HUDEP-2 (cell line): ENCODE results near the gene KCNC4.

Experiments used
- DNase-seq, 76 experiments: peaks; one replicate each; lab custom pipeline; 2025; ENCODE audit not compliant: unreplicated experiment in 76 of 76; lab: John Stamatoyannopoulos, UW

The KCNC4 gene

DNA sequence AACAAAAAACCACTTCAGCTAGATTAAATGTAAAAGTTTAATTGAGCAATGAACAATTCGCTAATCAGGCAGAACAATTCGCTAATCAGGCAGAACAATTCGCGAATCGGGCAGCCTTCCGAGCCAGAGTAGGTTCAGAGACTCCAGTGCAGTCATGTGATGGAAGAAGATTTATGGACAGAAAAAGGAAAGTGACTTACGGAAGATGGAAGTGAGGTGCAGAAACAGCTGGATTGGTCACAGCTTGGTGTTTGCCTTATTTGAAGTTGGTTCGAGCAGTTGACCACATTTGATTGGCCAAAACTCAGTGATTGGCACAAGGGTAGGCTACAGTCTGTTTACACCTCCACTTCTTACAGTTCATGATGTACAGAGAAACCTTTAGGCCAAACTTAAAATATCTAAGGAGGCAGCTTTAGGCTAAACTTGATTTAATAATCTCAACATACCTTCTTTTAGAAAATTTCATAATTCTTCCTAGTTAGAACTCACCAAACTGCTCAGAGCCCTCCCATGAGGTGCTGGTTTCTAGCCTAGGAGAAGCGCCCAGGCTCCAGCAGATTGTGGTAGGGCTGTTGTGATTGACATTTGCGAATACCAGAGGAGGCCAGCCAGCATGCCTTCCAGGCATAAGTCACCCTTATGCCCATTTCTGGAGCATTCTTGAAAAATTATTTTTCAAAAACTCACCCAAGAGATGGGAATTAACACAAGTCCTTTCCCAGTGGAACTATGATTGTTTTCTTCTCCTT lies 22.8 kb upstream of the KCNC4 start:
- no peak for DNase-seq

DNA sequence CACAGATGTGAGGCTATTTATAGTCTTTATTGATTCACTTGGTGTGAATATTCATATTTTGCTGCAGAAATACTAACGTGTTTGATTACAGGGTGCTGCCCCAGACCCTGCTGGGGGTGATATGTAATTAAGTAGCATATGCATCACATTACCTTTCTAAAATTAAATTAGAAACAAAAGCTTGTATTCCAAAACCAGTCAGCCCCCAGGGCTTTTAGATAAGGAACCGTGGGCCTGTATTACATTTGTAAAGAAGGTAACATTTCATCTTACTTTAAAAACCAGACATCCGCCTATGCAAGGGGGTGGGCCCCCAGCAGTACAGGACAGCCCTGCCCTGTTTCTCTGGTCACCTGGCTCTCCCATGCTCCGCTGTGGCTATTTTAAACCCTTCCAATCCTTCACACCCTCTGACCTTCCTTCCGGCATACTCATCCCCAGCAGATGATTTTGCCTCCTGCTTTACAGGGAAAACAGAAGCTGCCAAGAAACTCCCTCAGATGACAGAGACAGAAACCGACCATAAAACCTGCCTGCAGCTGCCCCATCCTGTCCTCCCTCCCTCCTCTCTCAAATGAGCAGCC lies 22.0 kb upstream of the KCNC4 start:
- DNase-seq = no peak

DNA sequence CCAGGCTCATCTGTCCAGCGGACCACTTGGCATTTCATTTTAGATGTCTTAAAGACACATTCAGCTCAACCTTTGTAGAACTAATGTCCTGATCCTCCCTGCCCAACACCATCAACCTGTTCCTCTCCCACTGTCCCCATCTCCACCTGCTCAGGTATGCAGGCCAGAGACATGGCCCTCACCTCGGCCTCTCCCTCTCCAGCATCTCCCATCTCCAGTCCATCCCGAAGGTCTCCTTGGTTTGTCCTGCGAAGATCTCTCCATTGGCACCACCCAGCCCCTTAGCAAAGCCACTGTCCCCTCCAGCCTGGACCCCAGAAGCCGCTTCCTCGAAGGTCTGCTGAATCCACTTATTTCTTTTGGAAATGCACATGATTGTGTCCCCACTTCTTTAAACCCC lies 20.9 kb upstream of the KCNC4 start:
- DNase-seq = no peak

DNA sequence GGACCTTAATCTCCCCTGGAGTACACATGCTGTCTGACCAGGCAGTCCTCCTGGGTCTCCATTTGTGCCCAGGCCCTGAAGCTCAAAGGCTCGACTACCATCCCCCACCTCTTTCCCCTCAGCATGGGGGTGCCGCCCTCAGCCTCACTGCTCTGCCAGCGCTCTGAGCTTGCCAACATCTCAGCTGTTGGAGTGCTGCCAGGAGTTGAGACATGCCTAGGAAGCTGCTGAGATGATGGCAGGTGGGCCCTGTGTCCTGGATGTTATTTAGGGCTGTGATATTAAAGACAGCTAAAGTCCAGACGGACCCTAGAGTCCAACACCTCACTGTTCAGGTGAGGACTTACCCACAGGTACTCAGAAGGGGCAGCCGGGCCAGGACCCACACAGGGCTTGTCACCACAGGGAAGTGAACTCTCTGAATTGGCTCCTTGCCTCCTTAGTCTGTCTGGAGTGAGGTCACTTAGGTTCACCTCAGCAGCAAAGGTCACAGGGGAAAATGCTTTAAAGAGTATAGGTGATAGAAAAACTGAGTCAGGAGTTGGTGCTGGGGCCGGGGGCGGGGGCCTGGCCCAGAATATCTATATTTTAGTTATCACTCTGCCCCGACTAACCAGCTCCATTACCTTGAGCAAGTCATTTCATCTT lies 19.7 kb upstream of the KCNC4 start:
- DNase-seq = peak in 61 of 76 experiments; percentile 5 to 73 (median 42)

DNA sequence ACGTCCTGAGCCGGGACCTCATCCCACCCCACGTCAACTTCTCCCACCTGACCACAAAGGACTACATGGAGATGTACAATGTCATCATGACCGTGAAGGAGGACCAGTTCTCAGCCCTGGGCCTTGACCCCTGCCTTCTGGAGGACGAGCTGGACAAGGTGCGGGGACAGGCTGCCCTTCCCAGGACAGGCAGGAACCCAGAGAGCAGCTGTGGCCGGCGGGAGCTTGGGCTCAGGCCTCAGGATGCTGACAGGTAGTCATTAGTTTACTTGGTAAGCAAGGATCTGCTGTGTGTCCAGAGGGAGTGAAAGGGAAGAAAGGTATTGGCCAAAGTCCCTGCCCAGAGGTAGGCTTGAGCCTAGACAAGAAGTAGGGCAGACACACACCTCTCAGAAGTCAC lies 17.6 kb upstream of the KCNC4 start:
- no peak for DNase-seq

DNA sequence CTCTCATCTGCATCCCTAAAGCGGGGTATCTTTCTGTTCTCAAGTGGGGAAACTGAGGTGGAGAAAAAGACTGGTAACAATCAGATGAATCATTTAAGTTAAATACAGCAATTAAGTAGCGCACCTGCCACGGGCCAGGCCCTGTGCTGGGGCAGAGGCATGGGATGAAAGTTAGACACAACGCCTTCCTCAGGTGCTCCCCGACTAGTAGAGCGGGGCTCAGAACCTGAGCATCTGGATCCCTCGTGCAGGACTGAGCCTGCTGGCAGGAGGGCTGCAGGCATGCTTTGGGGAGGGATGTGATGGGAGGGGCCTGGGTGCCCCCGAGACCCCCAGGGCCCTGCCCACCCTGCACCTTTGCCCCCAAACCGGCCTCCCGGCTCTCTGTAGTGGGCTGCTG lies 14.9 kb upstream of the KCNC4 start:
- no peak for DNase-seq

DNA sequence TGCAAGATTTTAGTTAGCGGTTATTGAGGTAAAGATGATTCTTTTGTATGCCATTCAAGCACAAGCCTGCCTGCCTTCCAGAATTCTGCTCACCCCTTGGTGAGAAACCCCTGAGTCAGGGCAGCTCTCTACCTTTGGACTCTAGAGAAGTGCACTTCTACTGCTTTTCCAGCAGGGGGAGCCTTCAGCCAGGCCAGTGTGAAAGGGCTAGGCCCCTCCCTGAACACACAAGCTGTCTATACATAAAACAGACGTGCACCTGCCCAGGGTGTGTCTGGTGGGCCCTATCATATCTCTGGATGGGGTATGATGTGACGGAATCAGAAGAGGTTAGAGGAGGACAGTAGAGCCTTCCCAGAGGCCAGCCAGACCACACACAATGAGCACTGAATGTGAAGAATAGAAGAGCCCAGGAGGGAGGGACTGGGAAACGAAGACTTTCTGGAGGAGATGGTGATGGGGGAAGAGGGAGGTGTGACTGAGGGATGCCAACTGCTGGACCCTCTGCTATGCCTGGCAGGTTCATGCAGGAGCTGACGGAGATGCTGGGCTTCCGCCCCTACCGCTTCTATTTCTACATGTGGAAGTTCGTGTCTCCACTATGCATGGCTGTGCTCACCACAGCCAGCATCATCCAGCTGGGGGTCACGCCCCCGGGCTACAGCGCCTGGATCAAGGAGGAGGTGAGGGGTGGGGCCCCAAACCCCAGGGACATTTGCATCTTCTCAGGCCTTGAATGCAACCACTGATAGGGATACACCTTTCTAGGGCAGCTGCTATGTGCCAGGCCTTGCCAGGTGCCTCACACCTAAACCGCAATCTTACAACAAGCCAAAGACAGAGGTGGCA lies 13.0 kb upstream of the KCNC4 start:
- DNase-seq = peak in 40 of 76 experiments; percentile 4 to 57 (median 20)

DNA sequence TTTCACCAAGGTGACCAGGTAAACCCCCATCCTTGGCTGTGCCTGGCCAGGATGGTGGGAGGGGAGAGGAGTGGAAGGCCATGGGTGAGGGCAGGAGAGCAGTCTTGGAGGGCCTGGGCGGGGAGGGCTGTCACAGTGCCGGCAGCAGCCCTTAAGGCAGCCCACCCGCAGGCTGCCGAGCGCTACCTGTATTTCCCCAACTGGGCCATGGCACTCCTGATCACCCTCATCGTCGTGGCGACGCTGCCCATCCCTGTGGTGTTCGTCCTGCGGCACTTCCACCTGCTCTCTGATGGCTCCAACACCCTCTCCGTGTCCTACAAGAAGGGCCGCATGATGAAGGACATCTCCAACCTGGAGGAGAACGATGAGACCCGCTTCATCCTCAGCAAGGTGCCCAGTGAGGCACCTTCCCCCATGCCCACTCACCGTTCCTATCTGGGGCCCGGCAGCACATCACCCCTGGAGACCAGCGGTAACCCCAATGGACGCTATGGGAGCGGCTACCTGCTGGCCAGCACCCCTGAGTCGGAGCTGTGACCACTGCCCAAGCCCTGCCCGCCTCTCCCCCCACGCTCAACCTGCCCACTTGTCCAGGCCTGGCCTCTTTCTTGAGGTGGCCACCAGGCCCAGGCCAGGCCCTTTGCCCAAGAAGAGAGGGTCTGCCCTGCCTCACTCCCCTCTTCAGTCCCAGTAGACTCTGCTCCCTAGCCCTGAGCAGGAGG lies 12.0 kb upstream of the KCNC4 start:
- DNase-seq = no peak

DNA sequence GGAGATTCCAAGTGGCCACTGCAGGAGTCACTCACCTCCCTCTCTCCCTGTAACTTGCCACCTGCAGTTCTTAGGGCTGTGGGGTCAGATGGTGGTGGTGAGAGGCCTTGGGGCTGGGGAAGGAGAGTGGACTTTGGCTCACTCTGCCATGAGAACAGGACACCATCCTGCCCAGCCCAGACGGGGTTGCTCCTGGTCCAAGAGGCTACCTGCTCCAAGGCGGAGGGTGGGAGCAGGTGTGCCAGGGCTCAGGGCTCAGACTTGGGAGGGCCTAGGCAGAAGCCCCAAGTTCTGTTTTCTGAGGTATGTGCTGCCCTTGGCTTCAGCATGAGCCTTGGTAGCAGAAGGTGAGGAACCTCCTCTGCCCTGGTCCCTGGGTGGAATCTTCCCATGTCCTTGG lies 11.4 kb upstream of the KCNC4 start:
- no peak for DNase-seq

DNA sequence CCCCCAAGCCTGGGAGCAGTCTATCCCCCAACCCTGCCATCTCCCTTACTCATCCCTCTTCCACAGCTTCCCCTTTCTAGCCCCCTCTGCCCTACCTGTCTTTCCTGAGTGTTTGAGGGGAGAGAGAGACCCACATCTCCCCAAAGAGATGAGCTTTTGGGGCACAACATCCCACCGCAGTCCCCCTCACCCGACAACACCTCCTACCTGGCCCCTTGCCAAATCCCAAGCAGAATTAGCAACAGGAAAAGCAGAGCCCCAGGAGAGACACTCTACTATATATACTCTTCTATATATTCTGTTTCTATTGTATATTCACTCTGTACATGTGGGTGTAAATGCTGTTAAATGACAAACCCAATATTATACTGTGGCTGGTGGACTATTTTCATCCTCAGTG lies 9.9 kb upstream of the KCNC4 start:
- DNase-seq = no peak

DNA sequence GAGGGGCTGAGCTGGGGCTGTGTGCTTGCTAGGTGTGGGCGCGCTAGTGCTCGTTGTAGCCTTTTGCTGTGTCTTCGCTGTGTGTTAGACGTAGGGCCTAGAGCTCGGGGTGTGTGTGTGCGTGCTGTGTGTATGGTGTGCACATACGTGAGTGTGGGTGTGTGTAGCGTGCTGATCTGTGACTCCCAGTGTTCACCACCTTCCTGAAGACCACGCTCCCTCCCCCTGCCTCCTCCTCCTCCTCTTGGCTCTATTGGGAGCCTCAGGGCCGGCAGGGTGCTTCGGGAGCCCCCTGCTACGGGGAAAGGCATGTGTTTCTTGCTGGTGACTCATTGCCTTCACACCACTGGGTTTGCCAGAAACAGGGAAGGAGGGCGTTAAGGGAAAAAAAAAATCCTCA lies 9.4 kb upstream of the KCNC4 start:
- no peak for DNase-seq

DNA sequence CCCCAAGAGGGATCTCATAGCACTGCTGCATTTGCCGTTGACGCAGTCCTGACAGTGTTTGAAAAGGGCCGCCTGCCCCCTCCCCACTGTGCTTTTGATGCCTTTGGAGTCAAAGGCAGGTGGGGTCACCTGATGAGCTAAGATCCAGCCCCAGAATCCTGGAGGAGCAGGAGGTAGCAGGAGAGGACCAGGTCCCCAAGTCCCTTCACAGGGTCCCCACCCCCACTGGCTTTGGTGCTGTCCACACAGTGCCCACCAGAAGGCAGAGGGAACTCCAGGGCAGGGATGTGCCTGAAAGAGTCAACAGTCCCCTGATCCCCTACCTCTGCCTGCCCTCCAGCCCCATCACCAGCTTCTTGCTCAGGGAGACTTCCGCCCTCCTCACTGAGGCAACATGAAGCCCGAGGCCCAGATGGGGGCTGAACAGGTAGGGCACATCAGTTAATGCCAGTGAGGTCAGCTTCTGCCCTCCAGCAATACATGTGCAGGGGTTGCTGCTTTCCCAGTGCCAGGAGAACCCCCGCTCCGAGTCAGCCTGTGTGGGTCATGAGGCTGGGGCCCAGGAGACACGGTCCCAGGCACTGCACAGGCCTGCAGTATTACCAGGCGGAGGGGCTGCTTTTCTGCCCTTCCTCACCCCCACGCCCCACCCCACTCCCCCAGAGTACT lies 8.8 kb upstream of the KCNC4 start:
- DNase-seq = no peak

DNA sequence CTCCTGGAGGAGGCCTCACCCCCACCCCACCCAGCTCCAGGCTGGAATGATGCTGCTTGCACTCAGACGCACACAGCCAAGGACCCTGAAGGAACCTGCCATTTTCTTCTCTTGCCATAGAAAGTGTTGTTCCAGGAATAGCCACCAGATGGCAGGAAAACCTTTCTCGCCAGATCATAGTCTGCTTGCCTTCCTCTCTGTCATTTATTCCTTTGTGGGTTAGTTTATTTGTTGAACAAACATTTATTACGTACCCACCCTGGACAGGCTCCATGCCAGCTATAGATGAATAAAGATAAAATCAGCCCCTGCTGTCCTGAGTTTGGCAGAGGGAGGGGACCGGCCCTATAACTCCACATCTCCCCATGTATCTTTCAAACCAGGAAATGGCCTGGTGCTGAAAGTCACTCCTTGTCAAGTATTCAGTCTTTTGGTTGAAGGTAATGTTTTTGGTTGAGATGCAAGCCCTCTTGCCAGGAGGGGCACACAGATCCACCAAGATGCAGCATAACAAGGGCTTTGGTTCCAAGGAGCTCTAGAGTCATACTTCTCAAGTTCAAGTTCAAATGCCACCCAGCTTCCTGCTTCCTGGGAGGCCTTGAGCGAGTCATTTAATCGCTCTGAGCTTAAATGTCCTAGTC lies 7.0 kb upstream of the KCNC4 start:
- DNase-seq = peak in 40 of 76 experiments; percentile 5 to 68 (median 32)

DNA sequence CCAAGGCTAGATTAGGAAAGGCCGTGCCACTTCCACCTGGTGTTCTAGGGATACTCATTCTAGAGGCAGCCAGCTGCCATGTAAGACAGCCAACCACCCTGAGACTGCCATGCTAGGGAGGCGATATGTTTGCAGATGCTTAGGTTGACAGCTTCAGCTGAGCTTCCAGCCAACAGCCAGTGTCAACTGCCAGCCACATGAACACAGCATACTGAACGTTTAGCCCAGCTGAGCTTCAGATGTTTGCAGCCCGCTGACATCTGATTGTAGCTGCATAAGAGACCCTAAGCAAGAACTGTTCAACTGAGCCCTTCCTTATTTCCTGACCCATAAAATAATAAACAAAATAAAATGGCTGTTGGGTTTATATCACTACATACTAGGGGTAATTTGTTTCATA lies 5.0 kb upstream of the KCNC4 start:
- no peak for DNase-seq

DNA sequence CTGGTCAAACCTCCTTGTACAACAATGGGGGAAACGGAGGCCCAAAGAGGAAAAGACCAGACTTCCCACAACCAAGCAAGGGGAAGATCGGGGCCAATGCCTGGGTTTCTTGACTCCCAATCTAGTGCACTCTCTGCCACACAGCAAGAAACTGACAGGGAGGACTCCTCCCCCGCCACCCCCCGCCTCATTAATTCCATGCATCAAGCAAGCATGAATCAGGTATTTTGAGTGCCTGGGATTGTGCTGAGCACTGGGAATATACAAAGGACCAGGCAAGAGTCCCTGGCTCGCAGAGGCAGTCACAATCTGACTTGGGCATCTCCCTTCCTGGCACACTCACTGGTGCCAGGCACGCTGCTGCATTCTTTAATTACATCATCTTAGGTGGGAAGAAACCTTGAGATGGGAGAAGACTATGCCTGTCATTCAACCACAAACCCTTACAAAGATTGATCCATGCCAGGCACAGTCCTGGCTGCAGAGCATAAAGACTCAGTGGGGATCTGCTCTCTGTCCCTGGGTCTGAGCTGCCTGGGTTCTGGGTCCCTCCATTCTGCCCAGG lies 4.4 kb upstream of the KCNC4 start:
- DNase-seq = no peak

DNA sequence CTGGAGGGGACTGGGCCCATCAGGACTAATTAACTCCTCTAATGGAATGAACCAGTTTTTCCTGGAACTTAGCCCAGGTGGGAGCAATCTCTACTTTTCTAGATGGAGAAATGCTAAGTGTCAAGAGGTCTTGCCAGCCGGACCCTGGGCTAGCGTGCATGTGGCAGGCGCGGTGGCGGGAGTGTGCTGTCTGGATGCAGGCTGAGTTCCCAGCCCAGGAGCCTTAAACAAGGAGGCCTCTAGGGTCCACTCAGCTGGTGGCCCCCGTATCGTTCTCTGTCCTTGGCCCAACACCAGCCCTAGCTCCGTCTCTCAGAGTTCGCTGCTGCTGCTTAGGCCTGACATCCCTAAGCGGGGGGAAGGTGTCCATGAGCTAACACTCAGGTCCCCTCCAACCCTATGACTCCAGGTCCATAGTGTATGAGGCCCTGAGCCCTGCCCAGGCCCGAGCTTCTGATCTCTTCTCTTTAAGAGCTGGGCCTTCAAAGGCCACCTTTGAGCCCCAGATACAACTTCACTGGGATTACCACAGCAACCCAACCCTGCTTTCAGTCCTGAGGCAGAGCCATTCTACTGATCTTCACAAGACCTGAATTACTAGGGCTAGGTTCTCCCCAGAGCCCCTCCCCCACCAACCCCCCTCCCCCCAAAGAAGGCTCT lies 3.7 kb upstream of the KCNC4 start:
- DNase-seq = no peak

DNA sequence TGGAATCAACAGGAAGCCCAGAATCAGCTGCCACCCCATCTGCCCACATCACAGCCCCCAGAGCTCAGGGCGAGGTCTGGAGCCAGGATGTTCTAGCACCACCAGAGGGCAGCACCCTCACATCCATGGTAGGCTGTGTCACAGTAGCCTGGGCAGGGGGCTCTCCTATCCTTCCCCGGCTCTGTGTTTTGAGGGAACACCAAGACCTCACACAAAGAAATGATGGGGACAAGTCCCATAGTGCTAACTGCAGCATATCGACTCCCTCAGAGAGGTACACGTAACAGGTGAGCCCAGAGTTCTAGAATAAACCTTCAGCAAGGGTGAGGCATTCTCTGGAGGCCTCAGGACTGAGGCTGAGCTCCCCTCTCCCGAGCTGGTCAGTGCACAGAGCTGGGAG lies 2.3 kb upstream of the KCNC4 start:
- DNase-seq = peak in 37 of 76 experiments; percentile 2 to 59 (median 26)

DNA sequence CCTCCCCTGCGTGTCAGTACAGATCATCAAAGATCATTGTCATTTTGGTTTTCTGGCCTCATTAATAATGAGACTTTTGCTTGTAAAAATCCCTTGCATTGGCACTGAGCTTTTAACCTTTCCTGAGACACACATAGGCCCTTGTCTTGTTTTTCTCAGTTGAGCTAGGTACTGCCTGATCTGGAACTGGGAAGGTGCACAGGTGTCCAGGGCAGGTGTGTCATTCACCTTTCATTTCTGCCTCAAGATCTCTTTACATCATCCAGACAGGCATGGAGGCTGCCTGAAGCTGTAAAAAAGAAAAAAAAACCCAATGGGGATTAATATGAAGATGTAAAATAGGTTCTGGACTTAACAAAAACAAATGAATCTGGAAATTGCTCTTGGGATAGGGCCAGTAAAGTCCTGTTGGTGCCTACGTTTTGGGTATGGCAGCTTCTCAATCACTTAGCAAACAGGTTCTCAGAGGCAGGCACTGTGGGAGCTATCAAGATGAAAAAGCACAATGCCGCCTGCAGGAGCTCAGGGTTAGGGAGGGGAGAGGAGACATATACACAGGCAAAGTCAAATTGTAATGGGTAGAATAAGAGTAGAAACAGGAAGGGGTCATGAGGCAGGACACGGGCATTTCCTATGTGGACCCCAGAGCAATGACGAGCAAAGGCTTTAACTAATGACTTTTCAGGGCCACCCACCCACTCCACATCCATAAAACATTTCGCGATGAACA lies 1.0 kb upstream of the KCNC4 start:
- DNase-seq = peak in 1 of 76 experiments; percentile 5
